Measurements from ENCODE around the gene CYP4F12. TPM values are rescaled to one million over a fixed set of nuclear protein-coding genes. Genes with fewer than 3 reads are reported as not detected.

The CYP4F12 gene
- polyA plus RNA-seq, 1 donor (not counting 4 experiments of a cell fraction or from before 2014, with no cell fraction given) = 2.0 TPM

DNA sequence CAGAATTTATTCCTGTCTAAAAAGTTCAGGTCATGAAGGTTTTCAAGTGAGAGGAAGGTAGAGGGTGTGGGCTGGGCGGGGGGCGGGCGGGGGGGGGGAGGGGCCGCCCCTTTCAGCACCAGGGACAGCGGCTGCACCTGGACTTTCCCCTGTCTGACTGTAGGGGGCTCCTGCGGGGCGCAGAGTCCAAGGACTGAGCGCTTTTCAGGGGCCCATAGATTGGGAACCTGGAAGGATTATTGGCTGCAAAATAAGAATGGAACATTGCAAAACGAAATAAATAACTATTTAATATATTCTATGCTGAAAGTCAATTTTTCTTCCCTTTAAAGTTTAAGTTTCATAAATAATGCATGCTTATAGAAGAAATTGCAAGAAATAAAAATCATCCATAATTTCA lies 41.1 kb upstream of the CYP4F12 start:
- Histone ChIP-seq H3K4me2 (ENCODE audit: control insufficient read depth, extremely low read depth, insufficient read depth, low read depth, low read length) (no peak overlapping the region), H3K27ac (ENCODE audit: control insufficient read depth, insufficient read depth, low read length) (no peak overlapping the region)
- FAIRE-seq = no peak

GRCh38 chr19:15633082-15633835 lies 39.6 kb upstream of the CYP4F12 start:
- FAIRE-seq (no peak), DNase-seq (ENCODE audit: low read depth, low spot score) (no peak)
- Histone ChIP-seq H3K9ac (ENCODE audit: control insufficient read depth, extremely low read depth, insufficient read depth, low read length) (no peak overlapping the region), H3K79me2 (ENCODE audit: control insufficient read depth, insufficient read depth, low read length) (no peaks in the 10 kb centered on the region), H3K4me1 (ENCODE audit: control insufficient read depth, extremely low read depth, insufficient read depth, low read length) (no peaks in the 10 kb centered on the region), H2AFZ (ENCODE audit: control insufficient read depth, low read length) (no peak overlapping the region), H3K27me3 (ENCODE audit: control insufficient read depth, extremely low read depth, insufficient read depth, low read length) (no peaks in the 10 kb centered on the region), H3K27ac (ENCODE audit: control insufficient read depth, insufficient read depth, low read length) (no peak overlapping the region), H3K4me3 (ENCODE audit: control insufficient read depth in 2 of 3, extremely low read depth in 1 of 3, insufficient read depth in 2 of 3, low read depth in 1 of 3, low read length in 3 of 3) (no peak overlapping the region), H3K36me3 (ENCODE audit: control insufficient read depth in 2 of 2, extremely low read depth in 1 of 2, insufficient read depth in 2 of 2, low read length in 2 of 2) (no peaks in the 10 kb centered on the region), H3K9me3 (ENCODE audit: control insufficient read depth, low read depth, low read length) (no peaks in the 10 kb centered on the region), H3K4me2 (ENCODE audit: control insufficient read depth, extremely low read depth, insufficient read depth, low read depth, low read length) (no peak overlapping the region), H3K9me1 (ENCODE audit: control insufficient read depth, extremely low read depth, insufficient read depth, low read length) (no peaks in the 10 kb centered on the region), H4K20me1 (ENCODE audit: control insufficient read depth, extremely low read depth, insufficient read depth, low read length) (no peaks in the 10 kb centered on the region)
- dilution Hi-C loops (cut with MboI; ENCODE audit: extremely low pct_ligation_motif_present, low sequenced_read_pairs) = no loop called here
- no peak for TF ChIP-seq EZH2 (IDR thresholded peaks at IDR 0.05; ENCODE audit: low read length)
- TF ChIP-seq, protein P1, sequence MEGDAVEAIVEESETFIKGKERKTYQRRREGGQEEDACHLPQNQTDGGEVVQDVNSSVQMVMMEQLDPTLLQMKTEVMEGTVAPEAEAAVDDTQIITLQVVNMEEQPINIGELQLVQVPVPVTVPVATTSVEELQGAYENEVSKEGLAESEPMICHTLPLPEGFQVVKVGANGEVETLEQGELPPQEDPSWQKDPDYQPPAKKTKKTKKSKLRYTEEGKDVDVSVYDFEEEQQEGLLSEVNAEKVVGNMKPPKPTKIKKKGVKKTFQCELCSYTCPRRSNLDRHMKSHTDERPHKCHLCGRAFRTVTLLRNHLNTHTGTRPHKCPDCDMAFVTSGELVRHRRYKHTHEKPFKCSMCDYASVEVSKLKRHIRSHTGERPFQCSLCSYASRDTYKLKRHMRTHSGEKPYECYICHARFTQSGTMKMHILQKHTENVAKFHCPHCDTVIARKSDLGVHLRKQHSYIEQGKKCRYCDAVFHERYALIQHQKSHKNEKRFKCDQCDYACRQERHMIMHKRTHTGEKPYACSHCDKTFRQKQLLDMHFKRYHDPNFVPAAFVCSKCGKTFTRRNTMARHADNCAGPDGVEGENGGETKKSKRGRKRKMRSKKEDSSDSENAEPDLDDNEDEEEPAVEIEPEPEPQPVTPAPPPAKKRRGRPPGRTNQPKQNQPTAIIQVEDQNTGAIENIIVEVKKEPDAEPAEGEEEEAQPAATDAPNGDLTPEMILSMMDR (optimal IDR thresholded peaks at IDR 0.05 in 1 of 3, IDR thresholded peaks at IDR 0.05 in 1 of 3, conservative IDR thresholded peaks at IDR 0.05 in 1 of 3; ENCODE audit: extremely low read depth in 1 of 3, insufficient read depth in 2 of 3, low read length in 3 of 3) = no peak

More for the DNA sequence above, 41.1 kb upstream of the CYP4F12 start:
- H2AFZ ChIP-seq (ENCODE audit: control insufficient read depth, low read length) = no peak overlapping the region
- dilution Hi-C loops (cut with MboI; ENCODE audit: extremely low pct_ligation_motif_present, low sequenced_read_pairs) = no loop called here
- H3K79me2 ChIP-seq (ENCODE audit: control insufficient read depth, insufficient read depth, low read length) = no peaks in the 10 kb centered on the region
- no peak overlapping the region for H3K9ac ChIP-seq (ENCODE audit: control insufficient read depth, extremely low read depth, insufficient read depth, low read length)
- DNase-seq (ENCODE audit: low read depth, low spot score) = no peak
- H3K4me1 ChIP-seq (ENCODE audit: control insufficient read depth, extremely low read depth, insufficient read depth, low read length) = no peaks in the 10 kb centered on the region
- H4K20me1 ChIP-seq (ENCODE audit: control insufficient read depth, extremely low read depth, insufficient read depth, low read length) = no peaks in the 10 kb centered on the region
- TF ChIP-seq EZH2 (IDR thresholded peaks at IDR 0.05; ENCODE audit: low read length) = no peak
- TF ChIP-seq, protein P1 (optimal IDR thresholded peaks at IDR 0.05 in 1 of 3, IDR thresholded peaks at IDR 0.05 in 1 of 3, conservative IDR thresholded peaks at IDR 0.05 in 1 of 3; ENCODE audit: extremely low read depth in 1 of 3, insufficient read depth in 2 of 3, low read length in 3 of 3) = peak; percentile 32 to 63 (median 52)
- H3K9me3 ChIP-seq (ENCODE audit: control insufficient read depth, low read depth, low read length) = no peaks in the 10 kb centered on the region
- no peak overlapping the region for H3K4me3 ChIP-seq (ENCODE audit: control insufficient read depth in 2 of 3, extremely low read depth in 1 of 3, insufficient read depth in 2 of 3, low read depth in 1 of 3, low read length in 3 of 3)
- no peaks in the 10 kb centered on the region for H3K27me3 ChIP-seq (ENCODE audit: control insufficient read depth, extremely low read depth, insufficient read depth, low read length)
- no peaks in the 10 kb centered on the region for H3K36me3 ChIP-seq (ENCODE audit: control insufficient read depth in 2 of 2, extremely low read depth in 1 of 2, insufficient read depth in 2 of 2, low read length in 2 of 2)
- no peaks in the 10 kb centered on the region for H3K9me1 ChIP-seq (ENCODE audit: control insufficient read depth, extremely low read depth, insufficient read depth, low read length)

Data from keratinocyte (primary cell).